Erythroblast (primary cell): Measurements from ENCODE around the gene SLCO2A1.

Experiments
- GATA1 ChIP-seq: IDR thresholded peaks from 2 replicates; pipeline ENCODE4 v1.6.1; 2011; ENCODE audit warnings: low read depth, mild to moderate bottlenecking, control low read depth, low read length, moderate library complexity
- POLR2A ChIP-seq: IDR thresholded peaks from 2 replicates; pipeline ENCODE4 v1.6.1; 2011; ENCODE audit warnings: mild to moderate bottlenecking, low read length

- TF ChIP-seq POLR2A (no peak), GATA1 (no peak)
Observed at GRCh38 chr3:133965906-133966305, 63.8 kb downstream of the SLCO2A1 start.
